ENCODE measurements around the gene SLC39A6. TPM values are rescaled to one million over a fixed set of nuclear protein-coding genes. Genes with fewer than 3 reads are reported as not detected.

SLC39A6 gene
- total RNA-seq, 1 donor from 2014 or later, result 51.2 TPM

Other genes starting within 250 kb of the SLC39A6 start
- 24.6 and 27.4 TPM in 2 replicates for gene RPRD1A, start 61.8 kb downstream of the SLC39A6 start, total RNA-seq
- gene ELP2, start 559 bp upstream of the SLC39A6 start, total RNA-seq, result 104 and 111 TPM in 2 replicates
- gene MOCOS, start 58.2 kb upstream of the SLC39A6 start, total RNA-seq, result 0.21 and 0.57 TPM in 2 replicates
- not detected in 2 replicates for gene FHOD3, start 168.4 kb upstream of the SLC39A6 start, total RNA-seq

Measured in activated CD4-positive, alpha-beta T cell treated with anti-CD3 and anti-CD28 coated beads, Interleukin-2, amount 10 ng/mL, durations not matched to agents 24 days and 14 days (primary cell).